ENCODE results near the gene ARAP1.

The ARAP1 gene

GRCh38 chr11:72675221-72675620 is 77.0 kb downstream of the ARAP1 start:
- Histone ChIP-seq H3K9me2 (replicated peaks; ENCODE audit: insufficient read depth, low read length) (no peaks in the 10 kb centered on the region), H3K4me1 (ENCODE audit: low read length) (no peaks in the 10 kb centered on the region), H2AFZ (ENCODE audit: low read length) (no peak overlapping the region), H3K9ac (ENCODE audit: low read length) (no peak overlapping the region), H3K9me3 (replicated peaks; ENCODE audit: insufficient read depth, low read length) (no peaks in the 10 kb centered on the region), H3K27me3 (replicated peaks; ENCODE audit: insufficient read depth, low read length) (peaks cover 67% of the 10 kb centered on the region), H3F3A (ENCODE audit: insufficient read depth, low read length) (no peaks in the 10 kb centered on the region), H3K4me3 (ENCODE audit: low read length) (no peak overlapping the region), H3K36me3 (replicated peaks; ENCODE audit: insufficient read depth, low read length) (no peaks in the 10 kb centered on the region), H3K27ac (ENCODE audit: low read length) (no peak overlapping the region), H3K79me2 (ENCODE audit: low read length) (no peaks in the 10 kb centered on the region), H3K4me2 (ENCODE audit: low read depth, low read length) (no peak overlapping the region), H4K20me1 (ENCODE audit: insufficient read depth, low read length) (no peaks in the 10 kb centered on the region)
- DNase-seq = no peak
- TF ChIP-seq CTCF (IDR thresholded peaks at IDR 0.05; ENCODE audit: low read length) (no peak), EZH2phosphoT487 (IDR thresholded peaks at IDR 0.05; ENCODE audit: low read length) (no peak), EZH2 (optimal IDR thresholded peaks at IDR 0.05; ENCODE audit: low read depth, low read length) (no peak)

GRCh38 chr11:72673943-72674828 is 78.0 kb downstream of the ARAP1 start, which contains the start of gene PDE2A:
PDE2A (minus strand) TSS chr11:72674422; CDS start chr11:72674207, 215 bp downstream.
- H3K4me1 ChIP-seq (ENCODE audit: low read length) = no peaks in the 10 kb centered on the region
- H3K27me3 ChIP-seq (replicated peaks; ENCODE audit: insufficient read depth, low read length) = peaks cover 70% of the 10 kb centered on the region
- DNase-seq = no peak
- H3F3A ChIP-seq (ENCODE audit: insufficient read depth, low read length) = no peaks in the 10 kb centered on the region
- no peak within 1 kb of the TSS for H3K27ac ChIP-seq (ENCODE audit: low read length)
- H3K79me2 ChIP-seq (ENCODE audit: low read length) = no peaks in the 10 kb centered on the region
- H3K4me2 ChIP-seq (ENCODE audit: low read depth, low read length) = no peak within 1 kb of the TSS
- no peaks in the 10 kb centered on the region for H3K36me3 ChIP-seq (replicated peaks; ENCODE audit: insufficient read depth, low read length)
- no peaks in the 10 kb centered on the region for H4K20me1 ChIP-seq (ENCODE audit: insufficient read depth, low read length)
- H3K4me3 ChIP-seq (ENCODE audit: low read length) = no peak within 1 kb of the TSS
- H3K9me2 ChIP-seq (replicated peaks; ENCODE audit: insufficient read depth, low read length) = no peaks in the 10 kb centered on the region
- no peak within 1 kb of the TSS for H2AFZ ChIP-seq (ENCODE audit: low read length)
- no peaks in the 10 kb centered on the region for H3K9me3 ChIP-seq (replicated peaks; ENCODE audit: insufficient read depth, low read length)
- TF ChIP-seq EZH2 (optimal IDR thresholded peaks at IDR 0.05; ENCODE audit: low read depth, low read length) (no peak), EZH2phosphoT487 (IDR thresholded peaks at IDR 0.05; ENCODE audit: low read length) (no peak), CTCF (IDR thresholded peaks at IDR 0.05; ENCODE audit: low read length) (no peak)
- H3K9ac ChIP-seq (ENCODE audit: low read length) = no peak within 1 kb of the TSS

- H3K9ac ChIP-seq (ENCODE audit: low read length) = no peak overlapping the region
- no peak overlapping the region for H3K4me2 ChIP-seq (ENCODE audit: low read depth, low read length)
- H3K4me3 ChIP-seq (ENCODE audit: low read length) = no peak overlapping the region
- no peak for DNase-seq
- H3F3A ChIP-seq (ENCODE audit: insufficient read depth, low read length) = no peaks in the 10 kb centered on the region
- H3K9me3 ChIP-seq (replicated peaks; ENCODE audit: insufficient read depth, low read length) = no peaks in the 10 kb centered on the region
- no peak overlapping the region for H2AFZ ChIP-seq (ENCODE audit: low read length)
- TF ChIP-seq CTCF (IDR thresholded peaks at IDR 0.05; ENCODE audit: low read length) (no peak), EZH2phosphoT487 (IDR thresholded peaks at IDR 0.05; ENCODE audit: low read length) (no peak), EZH2 (optimal IDR thresholded peaks at IDR 0.05; ENCODE audit: low read depth, low read length) (no peak)
- H3K27ac ChIP-seq (ENCODE audit: low read length) = no peak overlapping the region
- no peaks in the 10 kb centered on the region for H3K9me2 ChIP-seq (replicated peaks; ENCODE audit: insufficient read depth, low read length)
- H4K20me1 ChIP-seq (ENCODE audit: insufficient read depth, low read length) = no peaks in the 10 kb centered on the region
- H3K36me3 ChIP-seq (replicated peaks; ENCODE audit: insufficient read depth, low read length) = no peaks in the 10 kb centered on the region
- no peaks in the 10 kb centered on the region for H3K79me2 ChIP-seq (ENCODE audit: low read length)
- no peaks in the 10 kb centered on the region for H3K4me1 ChIP-seq (ENCODE audit: low read length)
- peaks cover 68% of the 10 kb centered on the region for H3K27me3 ChIP-seq (replicated peaks; ENCODE audit: insufficient read depth, low read length)
These were observed 78.8 kb downstream of the ARAP1 start for GRCh38 chr11:72673284-72673942.
